Rectal smooth muscle tissue (tissue), 1 donor: ENCODE data around the gene ITPR1.

ENCODE experiments used
- H3K27ac ChIP-seq: one replicate; pipeline ENCODE4 v1.7.0; 2013; ENCODE audit warnings: low read depth, low read length, inconsistent platforms
- H3K27me3 ChIP-seq: one replicate; pipeline ENCODE4 v1.7.0; 2013; ENCODE audit warnings: low read length; ENCODE audit not compliant: control insufficient read depth, insufficient read depth
- H3K36me3 ChIP-seq: one replicate; pipeline ENCODE4 v1.7.0; 2013; ENCODE audit warnings: low read length; ENCODE audit not compliant: control insufficient read depth, insufficient read depth
- H3K4me1 ChIP-seq: one replicate; pipeline ENCODE4 v1.7.0; 2013; ENCODE audit warnings: low read length; ENCODE audit not compliant: control insufficient read depth, insufficient read depth
- H3K4me3 ChIP-seq: one replicate; pipeline ENCODE4 v1.7.0; 2013; ENCODE audit warnings: low read length
- H3K9ac ChIP-seq: one replicate; pipeline ENCODE4 v1.7.0; 2013; ENCODE audit warnings: low read length

Gene ITPR1

GRCh38 chr3:4785551-4785950, 292.4 kb downstream of the ITPR1 start:
- H3K4me3 ChIP-seq: no peak overlapping the region
- no peak overlapping the region for H3K27ac ChIP-seq
- H3K4me1 ChIP-seq: peaks cover 4% of the 10 kb centered on the region
- H3K27me3 ChIP-seq: no peaks in the 10 kb centered on the region
- peaks cover 19% of the 10 kb centered on the region for H3K36me3 ChIP-seq
- no peak overlapping the region for H3K9ac ChIP-seq

GRCh38 chr3:4786431-4786830, 293.3 kb downstream of the ITPR1 start:
- Histone ChIP-seq H3K27ac (no peak overlapping the region), H3K4me3 (no peak overlapping the region), H3K9ac (no peak overlapping the region), H3K4me1 (no peaks in the 10 kb centered on the region), H3K27me3 (no peaks in the 10 kb centered on the region), H3K36me3 (peaks cover 19% of the 10 kb centered on the region)

GRCh38 chr3:4791358-4791757, 298.2 kb downstream of the ITPR1 start:
- H3K4me3 ChIP-seq: no peak overlapping the region
- H3K4me1 ChIP-seq: no peaks in the 10 kb centered on the region
- H3K27me3 ChIP-seq: no peaks in the 10 kb centered on the region
- H3K27ac ChIP-seq: no peak overlapping the region
- peaks cover 8% of the 10 kb centered on the region for H3K36me3 ChIP-seq
- H3K9ac ChIP-seq: no peak overlapping the region

GRCh38 chr3:4793311-4793710, 300.2 kb downstream of the ITPR1 start:
- Histone ChIP-seq H3K4me3 (no peak overlapping the region), H3K4me1 (no peaks in the 10 kb centered on the region), H3K36me3 (peaks cover 8% of the 10 kb centered on the region), H3K27me3 (no peaks in the 10 kb centered on the region), H3K27ac (peak overlapping the region; percentile 71), H3K9ac (no peak overlapping the region)

GRCh38 chr3:4794331-4794730, 301.2 kb downstream of the ITPR1 start:
- Histone ChIP-seq H3K36me3 (peaks cover 2% of the 10 kb centered on the region), H3K27ac (peak overlapping the region; percentile 71), H3K4me3 (no peak overlapping the region)

GRCh38 chr3:4794798-4795197, 301.6 kb downstream of the ITPR1 start:
- H3K27me3 ChIP-seq: no peaks in the 10 kb centered on the region
- H3K4me3 ChIP-seq: no peak overlapping the region
- H3K4me1 ChIP-seq: no peaks in the 10 kb centered on the region
- H3K36me3 ChIP-seq: peaks cover 2% of the 10 kb centered on the region
- no peak overlapping the region for H3K9ac ChIP-seq
- H3K27ac ChIP-seq: peak overlapping the region; percentile 10

More at GRCh38 chr3:4794331-4794730, 301.2 kb downstream of the ITPR1 start:
- H3K27me3 ChIP-seq: no peaks in the 10 kb centered on the region
- H3K9ac ChIP-seq: no peak overlapping the region
- H3K4me1 ChIP-seq: no peaks in the 10 kb centered on the region

- H3K36me3 ChIP-seq: peaks cover 2% of the 10 kb centered on the region
- no peaks in the 10 kb centered on the region for H3K4me1 ChIP-seq
- no peak overlapping the region for H3K9ac ChIP-seq
- no peak overlapping the region for H3K27ac ChIP-seq
- H3K4me3 ChIP-seq: no peak overlapping the region
- H3K27me3 ChIP-seq: no peaks in the 10 kb centered on the region
These were observed 302.8 kb downstream of the ITPR1 start for GRCh38 chr3:4795905-4796304.

- Histone ChIP-seq H3K4me3 (no peak overlapping the region), H3K36me3 (peaks cover 3% of the 10 kb centered on the region)
These were observed 304.1 kb downstream of the ITPR1 start for GRCh38 chr3:4797201-4797705.

GRCh38 chr3:4799266-4800256, 306.4 kb downstream of the ITPR1 start:
- Histone ChIP-seq H3K36me3 (peaks cover 6% of the 10 kb centered on the region), H3K9ac (no peak overlapping the region), H3K4me1 (no peaks in the 10 kb centered on the region), H3K4me3 (no peak overlapping the region), H3K27me3 (no peaks in the 10 kb centered on the region), H3K27ac (no peak overlapping the region)

More at GRCh38 chr3:4797201-4797705, 304.1 kb downstream of the ITPR1 start:
- Histone ChIP-seq H3K9ac (no peak overlapping the region), H3K27ac (no peak overlapping the region), H3K27me3 (no peaks in the 10 kb centered on the region), H3K4me1 (no peaks in the 10 kb centered on the region)

GRCh38 chr3:4800595-4800994, 307.4 kb downstream of the ITPR1 start:
- no peak overlapping the region for H3K4me3 ChIP-seq
- H3K36me3 ChIP-seq: peaks cover 9% of the 10 kb centered on the region
- H3K9ac ChIP-seq: no peak overlapping the region
- no peak overlapping the region for H3K27ac ChIP-seq
- H3K27me3 ChIP-seq: no peaks in the 10 kb centered on the region
- H3K4me1 ChIP-seq: no peaks in the 10 kb centered on the region

GRCh38 chr3:4801892-4802291, 308.7 kb downstream of the ITPR1 start:
- H3K4me3 ChIP-seq: no peak overlapping the region
- H3K27ac ChIP-seq: no peak overlapping the region
- H3K9ac ChIP-seq: no peak overlapping the region
- H3K36me3 ChIP-seq: peaks cover 17% of the 10 kb centered on the region
- no peaks in the 10 kb centered on the region for H3K27me3 ChIP-seq
- H3K4me1 ChIP-seq: no peaks in the 10 kb centered on the region

GRCh38 chr3:4802903-4803302, 309.8 kb downstream of the ITPR1 start:
- H3K27ac ChIP-seq: no peak overlapping the region
- no peaks in the 10 kb centered on the region for H3K27me3 ChIP-seq
- no peaks in the 10 kb centered on the region for H3K4me1 ChIP-seq
- H3K4me3 ChIP-seq: no peak overlapping the region
- peaks cover 17% of the 10 kb centered on the region for H3K36me3 ChIP-seq
- no peak overlapping the region for H3K9ac ChIP-seq
